Vagina (tissue), 2 donors: Measurements from ENCODE around the gene WWP2. TPM values are rescaled to one million over a fixed set of nuclear protein-coding genes. Genes with fewer than 3 reads are reported as not detected.

Experiments
- DNase-seq, 2 donors: peaks; one replicate each; pipeline ENCODE4 v3.0.0-alpha.2; 2017; ENCODE audit errors: extremely low spot score in 2 of 2
- H3K27ac ChIP-seq: fragments of 200-600 bp; sonication (generic); one replicate; pipeline ENCODE4 v1.5.1; 2019
- H3K27me3 ChIP-seq: fragments of 200-600 bp; sonication (generic); one replicate; pipeline ENCODE4 v1.5.1; 2019
- H3K36me3 ChIP-seq, 2 donors: fragments of 200-600 bp; sonication (generic); one replicate each; pipeline ENCODE4 v1.5.1; 2017 to 2019
- H3K4me1 ChIP-seq: fragments of 200-600 bp; sonication (generic); one replicate; pipeline ENCODE4 v1.5.1; 2019
- H3K4me3 ChIP-seq, 2 donors: fragments of 200-600 bp; sonication (generic); 1 replicate in 1 of 2; 2 replicates in 1 of 2; pipeline ENCODE4 v1.5.1; 2016 to 2019
- H3K9me3 ChIP-seq: fragments of 200-600 bp; sonication (generic); one replicate; pipeline ENCODE4 v1.5.1; 2019
- CTCF ChIP-seq, 3 experiments: fragments of 450-650 bp in 2 of 3; fragments of 200-600 bp in 1 of 3; sonication (generic) in 1 of 3; IDR thresholded peaks; one replicate each; pipeline ENCODE4 v1.5.1; 2017 to 2019; ENCODE audit warnings: antibody characterized with exemption in 3 of 3, mild to moderate bottlenecking in 2 of 3, moderate library complexity in 2 of 3
- POLR2A ChIP-seq, 2 donors: fragments of 450-650 bp; IDR thresholded peaks; one replicate each; pipeline ENCODE4 v1.6.1; 2017; ENCODE audit warnings: antibody characterized with exemption in 2 of 2, mild to moderate bottlenecking in 2 of 2, moderate library complexity in 2 of 2
- POLR2AphosphoS5 ChIP-seq, 2 donors: sonication (generic); formaldehyde crosslinking; IDR thresholded peaks; one replicate each; pipeline ENCODE4 v1.9.0; 2017; ENCODE audit warnings: antibody characterized with exemption in 2 of 2, mild to moderate bottlenecking in 2 of 2, low read depth in 1 of 2; ENCODE audit not compliant: insufficient read depth in 1 of 2
- intact Hi-C: fragments of 100-400 bp; cut with DNase I; formaldehyde crosslinking; loops from one replicate; pipeline ENCODE4 v1.15.1; 2023
- total RNA-seq: library from RNA; depleted of rRNA; stranded (reverse); fragments of >200 nt; gene quantifications from one replicate; pipeline ENCODE4 v1.2.3, GENCODE V29; 2016

WWP2 gene
- total RNA-seq, 1 donor from 2014 or later = 26.0 TPM

DNA sequence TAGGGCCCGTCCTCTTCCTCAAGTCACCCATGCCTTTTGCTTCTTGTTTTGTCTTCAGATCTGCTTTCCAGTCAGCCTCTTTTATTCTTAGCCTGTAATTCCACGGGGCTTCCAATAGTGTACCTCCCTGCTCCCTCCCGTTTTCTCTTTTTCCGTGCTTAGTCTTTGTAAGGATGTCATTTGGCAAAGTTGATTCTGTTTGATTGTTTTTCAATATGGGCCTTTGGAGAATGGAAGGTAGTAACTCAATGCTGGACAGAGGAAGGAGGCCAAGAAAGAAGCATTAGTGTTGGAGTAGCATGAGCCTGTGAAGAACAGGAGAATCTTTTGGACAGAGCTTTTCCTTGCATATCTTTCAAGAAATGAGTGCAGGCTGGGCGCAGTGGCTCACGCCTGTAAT lies 6.5 kb downstream of the WWP2 start:
- Histone ChIP-seq H3K4me3 (no peak overlapping the region), H3K9me3 (no peaks in the 10 kb centered on the region), H3K27me3 (no peaks in the 10 kb centered on the region), H3K4me1 (peaks cover under 1% of the 10 kb centered on the region), H3K27ac (no peak overlapping the region), H3K36me3 (no peaks in the 10 kb centered on the region)
- TF ChIP-seq POLR2AphosphoS5 (IDR thresholded peaks at IDR 0.05; ENCODE audit: insufficient read depth in 1 of 2, low read depth in 1 of 2) (no peak), POLR2A (IDR thresholded peaks at IDR 0.05) (no peak), CTCF (IDR thresholded peaks at IDR 0.05) (no peak)
- DNase-seq = no peak
- intact Hi-C loops = no loop called here

GRCh38 chr16:69769404-69769803 lies 7.3 kb downstream of the WWP2 start:
- no peaks in the 10 kb centered on the region for H3K4me1 ChIP-seq
- intact Hi-C loops = no loop called here
- no peak for DNase-seq
- no peaks in the 10 kb centered on the region for H3K36me3 ChIP-seq
- H3K9me3 ChIP-seq = no peaks in the 10 kb centered on the region
- H3K4me3 ChIP-seq = no peak overlapping the region
- no peaks in the 10 kb centered on the region for H3K27me3 ChIP-seq
- TF ChIP-seq CTCF (IDR thresholded peaks at IDR 0.05) (no peak), POLR2A (IDR thresholded peaks at IDR 0.05) (no peak), POLR2AphosphoS5 (IDR thresholded peaks at IDR 0.05; ENCODE audit: insufficient read depth in 1 of 2, low read depth in 1 of 2) (no peak)
- H3K27ac ChIP-seq = no peak overlapping the region

- Histone ChIP-seq H3K27me3 (no peaks in the 10 kb centered on the region), H3K36me3 (no peaks in the 10 kb centered on the region), H3K4me1 (no peaks in the 10 kb centered on the region), H3K27ac (no peak overlapping the region), H3K9me3 (no peaks in the 10 kb centered on the region), H3K4me3 (no peak overlapping the region)
- intact Hi-C loops = no loop called here
- no peak for DNase-seq
- TF ChIP-seq POLR2A (IDR thresholded peaks at IDR 0.05) (no peak), POLR2AphosphoS5 (IDR thresholded peaks at IDR 0.05; ENCODE audit: insufficient read depth in 1 of 2, low read depth in 1 of 2) (no peak)
These were observed 9.5 kb downstream of the WWP2 start for GRCh38 chr16:69771651-69771967.

DNA sequence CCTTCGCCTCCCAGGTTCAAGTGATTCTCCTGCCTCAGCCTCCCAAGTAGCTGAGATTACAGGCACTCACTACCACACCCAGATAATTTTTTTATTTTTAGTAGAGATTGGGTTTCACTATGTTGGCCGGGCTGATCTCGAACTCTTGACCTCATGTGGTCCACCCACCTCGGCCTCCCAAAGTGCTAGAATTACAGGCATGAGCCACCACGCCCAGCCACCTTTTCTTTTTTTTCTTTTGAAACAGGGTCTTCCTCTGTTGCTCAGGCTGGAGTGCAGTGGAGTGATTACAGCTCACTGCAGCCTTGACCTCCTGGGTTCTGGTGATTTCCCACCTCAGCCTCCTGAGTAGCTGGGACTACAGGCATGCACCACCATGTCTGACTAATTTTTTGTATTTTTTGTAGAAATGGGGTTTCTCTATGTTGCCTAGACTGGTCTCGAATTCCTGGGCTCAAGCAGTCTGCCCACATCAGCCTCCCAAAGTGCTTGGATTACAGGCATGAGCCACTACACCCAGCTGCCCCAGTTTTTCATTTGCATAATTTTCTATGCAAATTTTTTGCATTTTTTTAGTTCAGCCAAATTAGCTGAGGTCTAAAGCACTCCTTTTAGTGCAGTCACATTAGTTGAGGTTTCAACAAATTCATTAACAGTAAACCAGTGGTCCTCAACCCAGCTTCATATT lies 11.3 kb downstream of the WWP2 start:
- H3K4me1 ChIP-seq = no peaks in the 10 kb centered on the region
- DNase-seq = no peak
- no peaks in the 10 kb centered on the region for H3K27me3 ChIP-seq
- TF ChIP-seq POLR2A (IDR thresholded peaks at IDR 0.05) (no peak), POLR2AphosphoS5 (IDR thresholded peaks at IDR 0.05; ENCODE audit: insufficient read depth in 1 of 2, low read depth in 1 of 2) (no peak), CTCF (IDR thresholded peaks at IDR 0.05) (no peak)
- intact Hi-C loops = no loop called here
- no peak overlapping the region for H3K4me3 ChIP-seq
- no peaks in the 10 kb centered on the region for H3K9me3 ChIP-seq
- H3K27ac ChIP-seq = no peak overlapping the region
- H3K36me3 ChIP-seq = no peaks in the 10 kb centered on the region

GRCh38 chr16:69775563-69775962 lies 13.4 kb downstream of the WWP2 start:
- intact Hi-C loops = no loop called here
- no peaks in the 10 kb centered on the region for H3K9me3 ChIP-seq
- no peaks in the 10 kb centered on the region for H3K4me1 ChIP-seq
- no peaks in the 10 kb centered on the region for H3K36me3 ChIP-seq
- no peak for DNase-seq
- no peak overlapping the region for H3K4me3 ChIP-seq
- H3K27ac ChIP-seq = no peak overlapping the region
- TF ChIP-seq POLR2AphosphoS5 (IDR thresholded peaks at IDR 0.05; ENCODE audit: insufficient read depth in 1 of 2, low read depth in 1 of 2) = no peak
- no peak for TF ChIP-seq POLR2A (IDR thresholded peaks at IDR 0.05)
- no peak for TF ChIP-seq CTCF (IDR thresholded peaks at IDR 0.05)
- no peaks in the 10 kb centered on the region for H3K27me3 ChIP-seq
